ENCODE results near the gene DOCK8. TPM values are rescaled to one million over a fixed set of nuclear protein-coding genes. Genes with fewer than 3 reads are reported as not detected.

DOCK8 gene
- total and polyA plus RNA-seq, 2 of the 13 experiments (the other 11 are each of a cell fraction or from before 2014, with no cell fraction given), result 0.28 to 0.38 TPM

DNA sequence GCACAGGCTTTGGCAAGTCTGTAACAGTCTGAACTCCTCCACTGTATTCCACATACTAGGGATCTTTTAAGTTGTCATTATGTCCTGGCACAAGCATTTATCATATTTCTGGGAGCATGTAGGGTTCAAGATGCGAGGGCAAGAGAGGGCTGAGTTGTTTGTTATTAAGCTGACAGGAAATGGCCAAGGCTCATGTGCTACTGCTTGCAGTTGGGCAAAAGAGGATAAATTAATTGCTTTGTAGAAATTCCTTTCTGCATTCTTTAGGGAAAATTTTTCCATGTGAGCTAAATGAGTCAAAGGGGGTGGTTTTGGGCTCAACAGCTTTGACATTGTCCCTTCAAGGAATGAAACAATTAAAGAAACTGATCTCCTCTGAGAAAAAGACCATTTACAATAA, 35.4 kb downstream of the DOCK8 start:
- CTCF ChIA-PET (ENCODE audit: low intra/inter-chr PET ratio, low total read pairs), result no interaction called here
- DNase-seq (ENCODE audit: low spot score) (no peak), ATAC-seq (no peak), FAIRE-seq (no peak)
- Histone ChIP-seq H3K79me2 (ENCODE audit: insufficient read depth, low read length) (no peaks in the 10 kb centered on the region), H3K27ac (ENCODE audit: extremely low read length, insufficient read depth, low read length) (no peak overlapping the region), H3K4me2 (ENCODE audit: low read depth, low read length) (no peak overlapping the region), H3K4me3 (replicated peaks in 1 of 3; ENCODE audit: insufficient read depth in 1 of 3, low read depth in 2 of 3, low read length in 3 of 3) (no peak overlapping the region), H2AFZ (ENCODE audit: low read length) (no peak overlapping the region), H4K20me1 (ENCODE audit: insufficient read depth, low read length) (no peaks in the 10 kb centered on the region), H3K27me3 (ENCODE audit: control insufficient read depth in 1 of 2, insufficient read depth in 2 of 2, low read length in 2 of 2) (no peaks in the 10 kb centered on the region), H3K9me3 (ENCODE audit: low read length) (no peaks in the 10 kb centered on the region), H3K9ac (ENCODE audit: insufficient read depth, low read depth, low read length) (no peak overlapping the region), H3K4me1 (ENCODE audit: insufficient read depth, low read length) (no peaks in the 10 kb centered on the region), H3K36me3 (replicated peaks in 1 of 2; ENCODE audit: control insufficient read depth in 1 of 2, insufficient read depth in 2 of 2, low read length in 2 of 2) (no peaks in the 10 kb centered on the region)
- 67% methylated on average over 1 of the region's 1 CpG for WGBS (ENCODE audit: low lambda C conversion rate)
- no peak for TF ChIP-seq BRD4 (CRISPR knock-in tag; IDR thresholded peaks at IDR 0.05)
- no peak for TF ChIP-seq ZBTB39 (CRISPR knock-in tag; IDR thresholded peaks at IDR 0.05)
- TF ChIP-seq NRL (CRISPR knock-in tag; IDR thresholded peaks at IDR 0.05; ENCODE audit: borderline replicate concordance), result no peak
- no peak for TF ChIP-seq MATR3 (CRISPR knock-in tag; IDR thresholded peaks at IDR 0.05)
- TF ChIP-seq MAX (IDR thresholded peaks at IDR 0.05), result no peak
- in situ Hi-C loops (cut with HindIII; ENCODE audit: extremely low pct_ligation_motif_present, low pct_unique_long_range_greater_than_20kb), result no loop called here
- POLR2A ChIA-PET, result no interaction called here
- intact Hi-C loops (cut with micrococcal nuclease; ENCODE audit: unreplicated experiment), result no loop called here
- BruUV-seq (replicated peaks), result no TSS peak

DNA sequence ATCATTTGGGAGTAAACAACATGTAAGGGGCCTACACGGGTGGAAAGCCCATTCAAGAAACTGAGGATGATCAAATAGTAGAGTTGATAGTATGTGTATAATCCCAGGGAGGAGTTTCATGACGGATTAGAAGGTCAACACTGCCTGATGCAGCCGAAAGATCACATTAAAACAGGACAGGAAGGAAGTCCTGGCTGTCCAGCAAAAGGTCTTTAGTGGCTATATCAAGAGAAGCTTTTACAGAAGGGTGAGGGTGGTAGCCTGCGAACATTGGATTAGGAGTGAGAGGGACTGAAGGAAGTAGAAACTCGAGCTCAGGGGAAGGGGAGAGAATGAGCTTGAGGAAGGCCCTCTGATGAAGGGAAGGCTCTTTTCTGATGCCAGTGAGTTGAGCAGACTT, 36.0 kb downstream of the DOCK8 start:
- H3K79me2 ChIP-seq (ENCODE audit: insufficient read depth, low read length), result no peaks in the 10 kb centered on the region
- no peaks in the 10 kb centered on the region for H3K27me3 ChIP-seq (ENCODE audit: control insufficient read depth in 1 of 2, insufficient read depth in 2 of 2, low read length in 2 of 2)
- H3K4me2 ChIP-seq (ENCODE audit: low read depth, low read length), result no peak overlapping the region
- BruUV-seq (replicated peaks), result no TSS peak
- no peak overlapping the region for H3K9ac ChIP-seq (ENCODE audit: insufficient read depth, low read depth, low read length)
- no peak for FAIRE-seq
- TF ChIP-seq ZNF496 (CRISPR knock-in tag; IDR thresholded peaks at IDR 0.05; ENCODE audit: insufficient replicate concordance) (no peak), ZNF773 (CRISPR knock-in tag; IDR thresholded peaks at IDR 0.05; ENCODE audit: borderline replicate concordance) (no peak), HNF1A (IDR thresholded peaks at IDR 0.05; ENCODE audit: low read depth) (no peak), HNF1A (CRISPR knock-in tag; IDR thresholded peaks at IDR 0.05; ENCODE audit: borderline replicate concordance) (no peak), HNRNPLL (IDR thresholded peaks at IDR 0.05; ENCODE audit: low read depth, low read length, poor library complexity, severe bottlenecking) (no peak), ZNF205 (CRISPR knock-in tag; IDR thresholded peaks at IDR 0.05) (no peak), ZSCAN30 (CRISPR knock-in tag; IDR thresholded peaks at IDR 0.05) (no peak)
- TF ChIP-seq, protein P1, sequence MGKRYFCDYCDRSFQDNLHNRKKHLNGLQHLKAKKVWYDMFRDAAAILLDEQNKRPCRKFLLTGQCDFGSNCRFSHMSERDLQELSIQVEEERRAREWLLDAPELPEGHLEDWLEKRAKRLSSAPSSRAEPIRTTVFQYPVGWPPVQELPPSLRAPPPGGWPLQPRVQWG (CRISPR knock-in tag; IDR thresholded peaks at IDR 0.05; ENCODE audit: borderline replicate concordance, low read depth), result no peak
- in situ Hi-C loops (cut with HindIII; ENCODE audit: extremely low pct_ligation_motif_present, low pct_unique_long_range_greater_than_20kb) (no loop called here), intact Hi-C loops (cut with micrococcal nuclease; ENCODE audit: unreplicated experiment) (no loop called here)
- no peak for DNase-seq (ENCODE audit: low spot score)
- H4K20me1 ChIP-seq (ENCODE audit: insufficient read depth, low read length), result no peaks in the 10 kb centered on the region
- 21% methylated on average over 5 of the region's 5 CpGs for WGBS (ENCODE audit: low lambda C conversion rate)
- no peak for ATAC-seq
- H3K27ac ChIP-seq (ENCODE audit: extremely low read length, insufficient read depth, low read length), result no peak overlapping the region
- no peak overlapping the region for H3K4me3 ChIP-seq (replicated peaks in 1 of 3; ENCODE audit: insufficient read depth in 1 of 3, low read depth in 2 of 3, low read length in 3 of 3)
- ChIA-PET CTCF (ENCODE audit: low intra/inter-chr PET ratio, low total read pairs) (no interaction called here), POLR2A (no interaction called here)
- H3K9me3 ChIP-seq (ENCODE audit: low read length), result no peaks in the 10 kb centered on the region
- no peaks in the 10 kb centered on the region for H3K4me1 ChIP-seq (ENCODE audit: insufficient read depth, low read length)
- H2AFZ ChIP-seq (ENCODE audit: low read length), result no peak overlapping the region
- no peaks in the 10 kb centered on the region for H3K36me3 ChIP-seq (replicated peaks in 1 of 2; ENCODE audit: control insufficient read depth in 1 of 2, insufficient read depth in 2 of 2, low read length in 2 of 2)
